Thyroid gland (tissue), 4 donors: ENCODE measurements around the gene ANKMY1.

ENCODE experiments used
- POLR2A ChIP-seq, 2 donors: fragments of 450-650 bp; IDR thresholded peaks; one replicate each; pipeline ENCODE4 v1.6.1; 2017; ENCODE audit warnings: antibody characterized with exemption in 2 of 2, mild to moderate bottlenecking in 2 of 2, moderate library complexity in 1 of 2
- TF ChIP-seq, protein P1 (sequence below), 6 experiments: fragments of 200-600 bp in 3 of 6; fragments of 450-650 bp in 3 of 6; sonication (generic) in 3 of 6; IDR thresholded peaks; one replicate each; pipeline ENCODE4 v1.5.1; 2016 to 2019; ENCODE audit warnings: antibody characterized with exemption in 6 of 6, mild to moderate bottlenecking in 2 of 6, inconsistent platforms in 1 of 6, moderate library complexity in 1 of 6

DNA sequence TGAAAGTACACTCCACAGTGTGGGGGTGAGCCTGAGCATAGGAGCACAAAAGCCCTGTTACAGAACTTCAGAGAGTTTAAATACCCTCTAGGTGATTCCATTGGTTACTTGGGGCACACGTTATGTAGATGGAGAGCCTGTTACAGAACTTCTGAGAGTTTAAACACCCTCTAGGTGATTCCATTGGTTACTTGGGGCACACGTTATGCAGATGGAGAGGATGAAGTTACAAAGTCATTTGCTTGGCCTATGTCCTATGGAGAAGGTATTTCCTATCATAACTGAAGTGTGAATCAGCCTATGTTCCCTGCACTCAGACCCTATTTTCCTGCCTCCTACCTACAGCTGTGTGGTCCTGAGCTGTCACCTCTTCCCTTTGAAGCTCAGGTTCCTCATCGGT is 25.0 kb upstream of the ANKMY1 start:
- TF ChIP-seq, protein P1, sequence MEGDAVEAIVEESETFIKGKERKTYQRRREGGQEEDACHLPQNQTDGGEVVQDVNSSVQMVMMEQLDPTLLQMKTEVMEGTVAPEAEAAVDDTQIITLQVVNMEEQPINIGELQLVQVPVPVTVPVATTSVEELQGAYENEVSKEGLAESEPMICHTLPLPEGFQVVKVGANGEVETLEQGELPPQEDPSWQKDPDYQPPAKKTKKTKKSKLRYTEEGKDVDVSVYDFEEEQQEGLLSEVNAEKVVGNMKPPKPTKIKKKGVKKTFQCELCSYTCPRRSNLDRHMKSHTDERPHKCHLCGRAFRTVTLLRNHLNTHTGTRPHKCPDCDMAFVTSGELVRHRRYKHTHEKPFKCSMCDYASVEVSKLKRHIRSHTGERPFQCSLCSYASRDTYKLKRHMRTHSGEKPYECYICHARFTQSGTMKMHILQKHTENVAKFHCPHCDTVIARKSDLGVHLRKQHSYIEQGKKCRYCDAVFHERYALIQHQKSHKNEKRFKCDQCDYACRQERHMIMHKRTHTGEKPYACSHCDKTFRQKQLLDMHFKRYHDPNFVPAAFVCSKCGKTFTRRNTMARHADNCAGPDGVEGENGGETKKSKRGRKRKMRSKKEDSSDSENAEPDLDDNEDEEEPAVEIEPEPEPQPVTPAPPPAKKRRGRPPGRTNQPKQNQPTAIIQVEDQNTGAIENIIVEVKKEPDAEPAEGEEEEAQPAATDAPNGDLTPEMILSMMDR (IDR thresholded peaks at IDR 0.05), result no peak
- TF ChIP-seq POLR2A (IDR thresholded peaks at IDR 0.05), result no peak
